ENCODE measurements around the gene CLDN16. TPM values are rescaled to one million over a fixed set of nuclear protein-coding genes. Genes with fewer than 3 reads are reported as not detected.

The CLDN16 gene
- total and polyA plus RNA-seq, 2 experiments from 2014 or later: 0.11 TPM; not detected in 1

DNA sequence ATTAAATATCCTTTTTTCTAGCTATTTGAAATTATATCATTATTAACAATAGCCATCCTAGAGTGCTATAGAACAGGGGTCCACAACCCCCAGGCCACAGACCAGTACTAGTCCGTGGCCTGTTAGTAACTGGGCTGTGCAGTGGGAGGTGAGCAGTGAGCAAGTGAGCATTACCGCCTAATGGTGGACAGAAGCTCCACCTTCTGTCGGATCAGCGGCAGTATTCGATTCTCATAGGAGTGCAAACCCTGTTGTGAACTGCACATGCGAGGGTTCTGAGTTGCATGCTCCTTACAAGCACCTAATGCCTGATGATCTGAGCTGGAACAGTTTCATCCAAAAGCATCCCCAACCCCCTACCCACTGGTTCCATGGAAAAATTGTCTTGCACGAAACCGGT lies 11.7 kb downstream of the CLDN16 start:
- Histone ChIP-seq H3K4me2 (ENCODE audit: unreplicated experiment) (no peak overlapping the region), H3K36me3 (ENCODE audit: low read depth) (no peaks in the 10 kb centered on the region), H3K4me1 (ENCODE audit: insufficient read depth) (no peaks in the 10 kb centered on the region), H3K4me3 (no peak overlapping the region), H2AFZ (no peak overlapping the region), H3K27me3 (replicated peaks; ENCODE audit: insufficient read depth) (no peaks in the 10 kb centered on the region), H3K79me2 (ENCODE audit: insufficient read depth) (no peaks in the 10 kb centered on the region), H3F3A (ENCODE audit: insufficient read depth) (no peaks in the 10 kb centered on the region), H3K9ac (no peak overlapping the region), H3K9me2 (ENCODE audit: insufficient read depth) (no peaks in the 10 kb centered on the region), H3K9me3 (ENCODE audit: low read depth) (no peaks in the 10 kb centered on the region), H4K20me1 (ENCODE audit: insufficient read depth) (no peaks in the 10 kb centered on the region), H3K27ac (no peak overlapping the region)
- in situ Hi-C loops (cut with MboI): no loop called here
- WGBS, 2 experiments (ENCODE audit: low coverage in 1 of 2, low lambda C conversion rate in 2 of 2, missing lambda C conversion rate in 2 of 2): 96 to 97% methylated on average over 8 of the region's 8 CpGs
- TF ChIP-seq EZH2 (IDR thresholded peaks at IDR 0.05; ENCODE audit: insufficient read depth, poor library complexity, severe bottlenecking) (no peak), EZH2phosphoT487 (IDR thresholded peaks at IDR 0.05; ENCODE audit: insufficient read depth, low read depth) (no peak)
- DNase-seq: no peak

DNA sequence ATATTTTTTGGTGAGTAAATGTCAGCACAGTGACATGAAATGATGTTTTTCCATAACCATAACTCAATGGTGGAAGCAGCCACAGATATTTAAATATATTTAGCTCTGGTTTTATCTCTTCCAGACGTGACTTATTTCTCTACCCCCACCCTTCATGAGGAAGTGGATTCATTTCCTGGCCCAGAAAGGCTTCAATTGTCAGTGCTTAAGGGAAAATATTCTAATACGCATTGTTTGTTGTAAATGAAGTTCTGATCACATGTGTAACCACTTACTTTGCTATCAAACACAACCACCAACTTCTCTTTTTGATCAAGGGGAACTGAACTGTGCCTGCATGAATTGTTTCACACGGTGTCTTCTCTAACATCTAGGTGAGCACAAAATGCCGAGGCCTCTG lies 14.0 kb downstream of the CLDN16 start:
- H3K9me2 ChIP-seq (ENCODE audit: insufficient read depth): no peaks in the 10 kb centered on the region

DNA sequence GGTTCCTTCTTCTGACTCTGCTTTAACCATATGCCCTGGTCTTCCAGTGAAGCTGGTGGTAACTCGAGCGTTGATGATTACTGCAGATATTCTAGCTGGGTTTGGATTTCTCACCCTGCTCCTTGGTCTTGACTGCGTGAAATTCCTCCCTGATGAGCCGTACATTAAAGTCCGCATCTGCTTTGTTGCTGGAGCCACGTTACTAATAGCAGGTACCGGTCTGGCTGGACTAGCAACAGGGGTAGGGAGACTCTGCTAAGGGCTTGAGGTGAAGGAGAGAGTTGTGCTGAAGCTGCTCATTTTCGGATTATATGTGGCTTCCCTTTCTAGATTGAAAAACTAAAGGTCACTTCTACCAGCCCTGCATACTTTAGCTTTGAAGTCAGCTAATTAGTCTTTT lies 16.8 kb downstream of the CLDN16 start:
- H3K79me2 ChIP-seq (ENCODE audit: insufficient read depth): no peaks in the 10 kb centered on the region
- no peak overlapping the region for H3K4me2 ChIP-seq (ENCODE audit: unreplicated experiment)
- no peaks in the 10 kb centered on the region for H3K9me3 ChIP-seq (ENCODE audit: low read depth)
- H3K36me3 ChIP-seq (ENCODE audit: low read depth): no peaks in the 10 kb centered on the region
- H4K20me1 ChIP-seq (ENCODE audit: insufficient read depth): no peaks in the 10 kb centered on the region
- no peaks in the 10 kb centered on the region for H3K9me2 ChIP-seq (ENCODE audit: insufficient read depth)
- H3F3A ChIP-seq (ENCODE audit: insufficient read depth): no peaks in the 10 kb centered on the region
- peak overlapping the region; percentile 7; the same call in 1 of the 2 replicates for H2AFZ ChIP-seq
- in situ Hi-C loops (cut with MboI): no loop called here
- no peak overlapping the region for H3K4me3 ChIP-seq
- no peaks in the 10 kb centered on the region for H3K4me1 ChIP-seq (ENCODE audit: insufficient read depth)
- H3K27me3 ChIP-seq (replicated peaks; ENCODE audit: insufficient read depth): no peaks in the 10 kb centered on the region
- WGBS, 2 experiments (ENCODE audit: low coverage in 1 of 2, low lambda C conversion rate in 2 of 2, missing lambda C conversion rate in 2 of 2): 85 to 86% methylated on average over 8 of the region's 8 CpGs
- no peak overlapping the region for H3K27ac ChIP-seq
- H3K9ac ChIP-seq: no peak overlapping the region
- no peak for TF ChIP-seq EZH2 (IDR thresholded peaks at IDR 0.05; ENCODE audit: insufficient read depth, poor library complexity, severe bottlenecking)
- TF ChIP-seq EZH2phosphoT487 (IDR thresholded peaks at IDR 0.05; ENCODE audit: insufficient read depth, low read depth): no peak
- DNase-seq: no peak

More for the DNA sequence above, 14.0 kb downstream of the CLDN16 start:
- H3K9ac ChIP-seq: no peak overlapping the region
- H3K27ac ChIP-seq: no peak overlapping the region
- no peaks in the 10 kb centered on the region for H3F3A ChIP-seq (ENCODE audit: insufficient read depth)
- H3K4me1 ChIP-seq (ENCODE audit: insufficient read depth): no peaks in the 10 kb centered on the region
- TF ChIP-seq EZH2phosphoT487 (IDR thresholded peaks at IDR 0.05; ENCODE audit: insufficient read depth, low read depth) (no peak), EZH2 (IDR thresholded peaks at IDR 0.05; ENCODE audit: insufficient read depth, poor library complexity, severe bottlenecking) (no peak)
- no peak overlapping the region for H3K4me3 ChIP-seq
- no peaks in the 10 kb centered on the region for H3K27me3 ChIP-seq (replicated peaks; ENCODE audit: insufficient read depth)
- in situ Hi-C loops (cut with MboI): no loop called here
- H3K9me3 ChIP-seq (ENCODE audit: low read depth): no peaks in the 10 kb centered on the region
- H3K36me3 ChIP-seq (ENCODE audit: low read depth): no peaks in the 10 kb centered on the region
- no peak for DNase-seq
- H3K79me2 ChIP-seq (ENCODE audit: insufficient read depth): no peaks in the 10 kb centered on the region
- H4K20me1 ChIP-seq (ENCODE audit: insufficient read depth): no peaks in the 10 kb centered on the region
- no peak overlapping the region for H3K4me2 ChIP-seq (ENCODE audit: unreplicated experiment)
- 27 to 28% methylated on average over 4 of the region's 4 CpGs for WGBS, 2 experiments (ENCODE audit: low coverage in 1 of 2, low lambda C conversion rate in 2 of 2, missing lambda C conversion rate in 2 of 2)
- peak overlapping the region; percentile 62 for H2AFZ ChIP-seq

DNA sequence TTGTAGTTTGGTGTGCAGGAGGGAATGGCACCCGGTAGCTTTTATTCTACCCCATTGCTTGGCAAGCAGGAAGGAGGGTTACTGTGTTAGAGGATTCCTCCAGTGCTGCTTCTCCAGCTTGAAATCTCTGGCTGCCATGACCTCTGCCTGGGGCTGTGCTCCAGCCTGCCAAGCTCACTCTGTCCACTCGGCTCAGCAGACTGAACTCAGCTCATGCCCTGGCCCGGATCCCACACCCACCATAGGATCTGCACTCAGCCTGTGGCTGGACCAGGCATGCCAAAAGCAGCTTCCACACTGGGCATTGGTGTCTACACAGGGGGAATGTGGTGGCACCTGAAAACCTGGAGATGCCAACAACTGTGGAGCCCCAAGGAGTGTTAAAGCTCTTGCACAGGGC lies 26.3 kb downstream of the CLDN16 start:
- Histone ChIP-seq H3K36me3 (ENCODE audit: low read depth) (no peaks in the 10 kb centered on the region), H3K4me2 (ENCODE audit: unreplicated experiment) (no peak overlapping the region), H3K9ac (no peak overlapping the region), H3K27me3 (replicated peaks; ENCODE audit: insufficient read depth) (no peaks in the 10 kb centered on the region), H3K27ac (no peak overlapping the region), H3K79me2 (ENCODE audit: insufficient read depth) (no peaks in the 10 kb centered on the region), H3F3A (ENCODE audit: insufficient read depth) (no peaks in the 10 kb centered on the region), H3K4me1 (ENCODE audit: insufficient read depth) (no peaks in the 10 kb centered on the region), H3K9me3 (ENCODE audit: low read depth) (no peaks in the 10 kb centered on the region), H3K4me3 (no peak overlapping the region), H3K9me2 (ENCODE audit: insufficient read depth) (no peaks in the 10 kb centered on the region), H4K20me1 (ENCODE audit: insufficient read depth) (no peaks in the 10 kb centered on the region), H2AFZ (no peak overlapping the region)
- in situ Hi-C loops (cut with MboI): no loop called here
- TF ChIP-seq EZH2phosphoT487 (IDR thresholded peaks at IDR 0.05; ENCODE audit: insufficient read depth, low read depth) (no peak), EZH2 (IDR thresholded peaks at IDR 0.05; ENCODE audit: insufficient read depth, poor library complexity, severe bottlenecking) (no peak)
- 69 to 72% methylated on average over 3 of the region's 3 CpGs for WGBS, 2 experiments (ENCODE audit: low coverage in 1 of 2, low lambda C conversion rate in 2 of 2, missing lambda C conversion rate in 2 of 2)
- DNase-seq: no peak

DNA sequence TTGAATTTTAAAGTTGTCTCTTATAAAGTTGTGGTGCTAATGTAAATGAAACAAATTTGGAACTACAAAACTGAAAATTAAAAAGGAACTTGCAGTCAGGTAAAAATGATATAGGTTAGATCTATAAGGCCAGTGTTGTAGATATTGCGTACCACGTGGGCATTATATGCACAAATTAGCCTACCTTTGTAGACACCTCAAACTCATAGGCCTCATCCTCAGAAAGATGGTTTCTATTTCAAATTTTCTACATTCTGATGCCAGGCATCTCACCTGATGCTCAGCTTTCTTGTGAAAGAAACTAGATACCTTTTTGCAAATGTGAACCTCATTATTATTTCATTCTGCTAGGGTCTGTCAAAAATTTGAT lies 36.1 kb downstream of the CLDN16 start:
- Histone ChIP-seq H2AFZ (peak overlapping the region; percentile 50), H4K20me1 (ENCODE audit: insufficient read depth) (no peaks in the 10 kb centered on the region), H3K4me1 (ENCODE audit: insufficient read depth) (no peaks in the 10 kb centered on the region; the same call in 1 of the 2 replicates), H3K79me2 (ENCODE audit: insufficient read depth) (no peaks in the 10 kb centered on the region), H3K9ac (no peak overlapping the region), H3K27ac (no peak overlapping the region), H3K27me3 (replicated peaks; ENCODE audit: insufficient read depth) (no peaks in the 10 kb centered on the region), H3K36me3 (ENCODE audit: low read depth) (no peaks in the 10 kb centered on the region), H3K9me2 (ENCODE audit: insufficient read depth) (no peaks in the 10 kb centered on the region), H3K9me3 (ENCODE audit: low read depth) (no peaks in the 10 kb centered on the region), H3K4me3 (no peak overlapping the region), H3F3A (ENCODE audit: insufficient read depth) (0 out of 2 replicates have a peak, but pooled peaks cover 6% of the 10 kb centered on the region), H3K4me2 (ENCODE audit: unreplicated experiment) (no peak overlapping the region)
- no peak for DNase-seq
- in situ Hi-C loops (cut with MboI): loop anchor here (10.0 kb wide), 1 partner anchor 199 kb away; no protein-coding TSS in a partner anchor
- TF ChIP-seq EZH2 (IDR thresholded peaks at IDR 0.05; ENCODE audit: insufficient read depth, poor library complexity, severe bottlenecking): no peak
- WGBS, 2 experiments (ENCODE audit: low coverage in 1 of 2, low lambda C conversion rate in 2 of 2, missing lambda C conversion rate in 2 of 2): 31 to 39% methylated on average over 2 of the region's 2 CpGs

All from GM23248 (cell line).